Measurements from ENCODE around the gene DGCR2. TPM values are rescaled to one million over a fixed set of nuclear protein-coding genes. Genes with fewer than 3 reads are reported as not detected.
A peak's percentile ranks its signal among the peaks of the same experiment; 100 is the strongest.

Gene DGCR2
- total RNA-seq, 2 experiments from 2014 or later = 31.9 to 35.5 TPM

- ChIA-PET POLR2A (interaction anchor here (0.8 to 3.3 kb wide), 2 partner anchors 20 to 487 kb away, joined by 3 to 34 read pairs; partner anchors contain the start of gene DGCR2), CTCF (no interaction called here)
- Mint-ChIP-seq H3K4me3 (peak overlapping the region; percentile 60), H3K36me3 (ENCODE audit: low read depth) (peaks cover 46% of the 10 kb centered on the region), H3K27ac (no peak overlapping the region), H3K9me3 (no peaks in the 10 kb centered on the region), H3K27me3 (peaks cover 12% of the 10 kb centered on the region), H3K4me1 (ENCODE audit: low read depth) (peaks cover 22% of the 10 kb centered on the region)
- no peaks in the 10 kb centered on the region for H3K9me3 ChIP-seq (ENCODE audit: control insufficient read depth in 1 of 2, insufficient read depth in 1 of 2, low read length in 2 of 2)
- H3K27me3 ChIP-seq (ENCODE audit: control insufficient read depth in 1 of 2, insufficient read depth in 2 of 2, low read length in 2 of 2) = peaks cover 0 to 2% of the 10 kb centered on the region in 2 experiments
- peaks cover 23% of the 10 kb centered on the region for H3K4me1 ChIP-seq (ENCODE audit: insufficient read depth, low read length)
- DNase-seq (no peak), ATAC-seq (ENCODE audit: poor library complexity) (no peak)
- intact Hi-C loops (cut with DNase I, micrococcal nuclease) = loop anchor here (10.0 kb wide), 2 partner anchors 302 to 332 kb away; partner anchors contain the start of genes C22orf39 (in 1 of the 2), CDC45 (in 1 of the 2) and UFD1 (in 1 of the 2)
- H3K36me3 ChIP-seq (ENCODE audit: insufficient read depth, low read length) = peaks cover 54% of the 10 kb centered on the region
- H3K4me3 ChIP-seq (ENCODE audit: low read length) = no peak overlapping the region
- H3K27ac ChIP-seq (ENCODE audit: low read depth in 1 of 2, low read length in 2 of 2) = no peak overlapping the region
- TF ChIP-seq CTCF (IDR thresholded peaks at IDR 0.05) = no peak
These were observed 20.2 kb upstream of the DGCR2 start for GRCh38 chr22:19142394-19142793.

GRCh38 chr22:19139974-19140373, 17.8 kb upstream of the DGCR2 start:
- H3K27me3 Mint-ChIP-seq = no peaks in the 10 kb centered on the region
- ChIA-PET POLR2A (no interaction called here), CTCF (no interaction called here)
- no peak overlapping the region for H3K4me3 ChIP-seq (ENCODE audit: low read length)
- no peaks in the 10 kb centered on the region for H3K9me3 ChIP-seq (ENCODE audit: control insufficient read depth in 1 of 2, insufficient read depth in 1 of 2, low read length in 2 of 2)
- intact Hi-C loops (cut with DNase I, micrococcal nuclease) = loop anchor here (10.0 kb wide), 2 partner anchors 305 to 335 kb away; partner anchors contain the start of genes C22orf39 (in 1 of the 2), CDC45 (in 1 of the 2) and UFD1 (in 1 of the 2)
- no peaks in the 10 kb centered on the region for H3K9me3 Mint-ChIP-seq
- no peaks in the 10 kb centered on the region for H3K27me3 ChIP-seq (ENCODE audit: control insufficient read depth in 1 of 2, insufficient read depth in 2 of 2, low read length in 2 of 2)
- peaks cover 22% of the 10 kb centered on the region for H3K4me1 ChIP-seq (ENCODE audit: insufficient read depth, low read length)
- TF ChIP-seq CTCF (IDR thresholded peaks at IDR 0.05) = no peak
- H3K36me3 Mint-ChIP-seq (ENCODE audit: low read depth) = peaks cover 67% of the 10 kb centered on the region
- peaks cover 74% of the 10 kb centered on the region for H3K36me3 ChIP-seq (ENCODE audit: insufficient read depth, low read length)
- H3K4me3 Mint-ChIP-seq = no peak overlapping the region
- H3K4me1 Mint-ChIP-seq (ENCODE audit: low read depth) = peaks cover 22% of the 10 kb centered on the region
- H3K27ac ChIP-seq (ENCODE audit: low read depth in 1 of 2, low read length in 2 of 2) = no peak overlapping the region
- no peak overlapping the region for H3K27ac Mint-ChIP-seq
- no peak for DNase-seq
- ATAC-seq (ENCODE audit: poor library complexity) = no peak

DNA sequence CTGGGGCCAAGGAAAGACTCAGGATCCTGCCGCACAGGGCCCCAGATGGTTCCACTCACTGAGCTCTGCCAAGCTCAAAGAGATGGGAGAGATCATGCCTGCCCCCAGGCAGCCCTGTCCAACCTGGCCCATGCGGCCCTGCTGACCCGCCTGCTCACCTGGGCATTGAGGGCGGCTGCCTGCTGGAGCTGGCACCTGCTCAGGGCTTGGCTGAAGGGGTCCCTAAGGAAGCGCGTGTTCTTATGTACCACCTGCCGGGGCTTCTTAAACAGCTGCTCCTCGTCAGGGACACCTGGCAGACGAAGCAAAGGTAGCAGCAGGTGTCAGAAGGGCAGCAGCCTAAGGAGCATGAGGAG, 16.8 kb upstream of the DGCR2 start:
- Histone ChIP-seq H3K9me3 (ENCODE audit: control insufficient read depth in 1 of 2, insufficient read depth in 1 of 2, low read length in 2 of 2) (no peaks in the 10 kb centered on the region), H3K4me3 (ENCODE audit: low read length) (no peak overlapping the region), H3K27me3 (ENCODE audit: control insufficient read depth in 1 of 2, insufficient read depth in 2 of 2, low read length in 2 of 2) (no peaks in the 10 kb centered on the region), H3K36me3 (ENCODE audit: insufficient read depth, low read length) (peaks cover 84% of the 10 kb centered on the region), H3K27ac (ENCODE audit: low read depth in 1 of 2, low read length in 2 of 2) (no peak overlapping the region), H3K4me1 (ENCODE audit: insufficient read depth, low read length) (peaks cover 16% of the 10 kb centered on the region)
- ChIA-PET POLR2A (interaction anchor here (1.0 kb wide), 1 partner anchor 17 kb away, joined by 3 read pairs; the partner anchor contains the start of gene DGCR2), CTCF (no interaction called here)
- no peak for DNase-seq
- intact Hi-C loops (cut with DNase I, micrococcal nuclease) = no loop called here
- H3K4me1 Mint-ChIP-seq (ENCODE audit: low read depth) = peaks cover 12% of the 10 kb centered on the region
- no peaks in the 10 kb centered on the region for H3K27me3 Mint-ChIP-seq
- H3K9me3 Mint-ChIP-seq = no peaks in the 10 kb centered on the region
- no peak overlapping the region for H3K4me3 Mint-ChIP-seq
- H3K27ac Mint-ChIP-seq = no peak overlapping the region
- TF ChIP-seq CTCF (IDR thresholded peaks at IDR 0.05) = no peak
- peaks cover 70% of the 10 kb centered on the region for H3K36me3 Mint-ChIP-seq (ENCODE audit: low read depth)
- no peak for ATAC-seq (ENCODE audit: poor library complexity)
